Vagina (tissue), 2 donors: ENCODE results near the gene DENND2A. TPM values are rescaled to one million over a fixed set of nuclear protein-coding genes. Genes with fewer than 3 reads are reported as not detected.

ENCODE experiments used
- DNase-seq, 2 donors: peaks; one replicate each; pipeline ENCODE4 v3.0.0-alpha.2; 2017; ENCODE audit errors: extremely low spot score in 2 of 2
- H3K27ac ChIP-seq: fragments of 200-600 bp; sonication (generic); one replicate; pipeline ENCODE4 v1.5.1; 2019
- H3K27me3 ChIP-seq: fragments of 200-600 bp; sonication (generic); one replicate; pipeline ENCODE4 v1.5.1; 2019
- H3K36me3 ChIP-seq, 2 donors: fragments of 200-600 bp; sonication (generic); one replicate each; pipeline ENCODE4 v1.5.1; 2017 to 2019
- H3K4me1 ChIP-seq: fragments of 200-600 bp; sonication (generic); one replicate; pipeline ENCODE4 v1.5.1; 2019
- H3K4me3 ChIP-seq, 2 donors: fragments of 200-600 bp; sonication (generic); 1 replicate in 1 of 2; 2 replicates in 1 of 2; pipeline ENCODE4 v1.5.1; 2016 to 2019
- H3K9me3 ChIP-seq: fragments of 200-600 bp; sonication (generic); one replicate; pipeline ENCODE4 v1.5.1; 2019
- CTCF ChIP-seq, 3 experiments: fragments of 450-650 bp in 2 of 3; fragments of 200-600 bp in 1 of 3; sonication (generic) in 1 of 3; IDR thresholded peaks; one replicate each; pipeline ENCODE4 v1.5.1; 2017 to 2019; ENCODE audit warnings: antibody characterized with exemption in 3 of 3, mild to moderate bottlenecking in 2 of 3, moderate library complexity in 2 of 3
- POLR2A ChIP-seq, 2 donors: fragments of 450-650 bp; IDR thresholded peaks; one replicate each; pipeline ENCODE4 v1.6.1; 2017; ENCODE audit warnings: antibody characterized with exemption in 2 of 2, mild to moderate bottlenecking in 2 of 2, moderate library complexity in 2 of 2
- POLR2AphosphoS5 ChIP-seq, 2 donors: sonication (generic); formaldehyde crosslinking; IDR thresholded peaks; one replicate each; pipeline ENCODE4 v1.9.0; 2017; ENCODE audit warnings: antibody characterized with exemption in 2 of 2, mild to moderate bottlenecking in 2 of 2, low read depth in 1 of 2; ENCODE audit not compliant: insufficient read depth in 1 of 2
- intact Hi-C: fragments of 100-400 bp; cut with DNase I; formaldehyde crosslinking; loops from one replicate; pipeline ENCODE4 v1.15.1; 2023
- total RNA-seq: library from RNA; depleted of rRNA; stranded (reverse); fragments of >200 nt; gene quantifications from one replicate; pipeline ENCODE4 v1.2.3, GENCODE V29; 2016

DENND2A gene
- total RNA-seq, 1 donor from 2014 or later, result 17.4 TPM

GRCh38 chr7:140489026-140489359, 151.6 kb downstream of the DENND2A start:
- H3K4me3 ChIP-seq, result no peak overlapping the region
- H3K36me3 ChIP-seq, result no peaks in the 10 kb centered on the region
- H3K27me3 ChIP-seq, result no peaks in the 10 kb centered on the region
- no peak for DNase-seq
- no peak overlapping the region for H3K27ac ChIP-seq
- intact Hi-C loops, result loop anchor here (10.0 kb wide), 1 partner anchor 94 kb away; the partner anchor contains the start of gene SLC37A3
- H3K4me1 ChIP-seq, result peaks cover 7% of the 10 kb centered on the region
- TF ChIP-seq POLR2AphosphoS5 (IDR thresholded peaks at IDR 0.05; ENCODE audit: insufficient read depth in 1 of 2, low read depth in 1 of 2) (no peak), CTCF (IDR thresholded peaks at IDR 0.05) (no peak), POLR2A (IDR thresholded peaks at IDR 0.05) (no peak)
- H3K9me3 ChIP-seq, result no peaks in the 10 kb centered on the region

- Histone ChIP-seq H3K27ac (no peak overlapping the region), H3K4me3 (no peak overlapping the region), H3K9me3 (no peaks in the 10 kb centered on the region), H3K36me3 (no peaks in the 10 kb centered on the region), H3K27me3 (no peaks in the 10 kb centered on the region), H3K4me1 (peaks cover 7% of the 10 kb centered on the region)
- no peak for DNase-seq
- intact Hi-C loops, result loop anchor here (10.0 kb wide), 1 partner anchor 91 kb away; the partner anchor contains the start of gene SLC37A3
- no peak for TF ChIP-seq POLR2A (IDR thresholded peaks at IDR 0.05)
- no peak for TF ChIP-seq POLR2AphosphoS5 (IDR thresholded peaks at IDR 0.05; ENCODE audit: insufficient read depth in 1 of 2, low read depth in 1 of 2)
- no peak for TF ChIP-seq CTCF (IDR thresholded peaks at IDR 0.05)
Measured at GRCh38 chr7:140485500-140486265, 154.9 kb downstream of the DENND2A start.

- TF ChIP-seq POLR2A (IDR thresholded peaks at IDR 0.05) (no peak), CTCF (IDR thresholded peaks at IDR 0.05) (no peak), POLR2AphosphoS5 (IDR thresholded peaks at IDR 0.05; ENCODE audit: insufficient read depth in 1 of 2, low read depth in 1 of 2) (no peak)
- Histone ChIP-seq H3K9me3 (no peaks in the 10 kb centered on the region), H3K27ac (no peak overlapping the region), H3K27me3 (no peaks in the 10 kb centered on the region), H3K4me3 (no peak overlapping the region), H3K36me3 (no peaks in the 10 kb centered on the region), H3K4me1 (peaks cover 7% of the 10 kb centered on the region)
- DNase-seq, result no peak
- intact Hi-C loops, result loop anchor here (10.0 kb wide), 1 partner anchor 90 kb away; the partner anchor contains the start of gene SLC37A3
Measured at GRCh38 chr7:140484951-140485499, 155.6 kb downstream of the DENND2A start.

GRCh38 chr7:140484479-140484878, 156.1 kb downstream of the DENND2A start:
- no peaks in the 10 kb centered on the region for H3K36me3 ChIP-seq
- H3K4me3 ChIP-seq, result no peak overlapping the region
- no peak for TF ChIP-seq POLR2A (IDR thresholded peaks at IDR 0.05)
- no peak for TF ChIP-seq CTCF (IDR thresholded peaks at IDR 0.05)
- no peak for TF ChIP-seq POLR2AphosphoS5 (IDR thresholded peaks at IDR 0.05; ENCODE audit: insufficient read depth in 1 of 2, low read depth in 1 of 2)
- intact Hi-C loops, result loop anchor here (10.0 kb wide), 1 partner anchor 90 kb away; the partner anchor contains the start of gene SLC37A3
- no peak for DNase-seq
- H3K27ac ChIP-seq, result no peak overlapping the region
- H3K27me3 ChIP-seq, result no peaks in the 10 kb centered on the region
- H3K4me1 ChIP-seq, result peaks cover 7% of the 10 kb centered on the region
- H3K9me3 ChIP-seq, result no peaks in the 10 kb centered on the region

- Histone ChIP-seq H3K27ac (peak overlapping the region; percentile 94), H3K9me3 (no peaks in the 10 kb centered on the region), H3K36me3 (no peaks in the 10 kb centered on the region), H3K27me3 (no peaks in the 10 kb centered on the region), H3K4me3 (peak overlapping the region; percentile 98), H3K4me1 (peaks cover 24% of the 10 kb centered on the region)
- DNase-seq, result no peak
- intact Hi-C loops, result loop anchor here (2.0 to 10.0 kb wide), 2 partner anchors 31 to 85 kb away; partner anchors contain the start of gene SLC37A3
- TF ChIP-seq POLR2A (IDR thresholded peaks at IDR 0.05) (no peak), CTCF (IDR thresholded peaks at IDR 0.05) (no peak), POLR2AphosphoS5 (IDR thresholded peaks at IDR 0.05; ENCODE audit: insufficient read depth in 1 of 2, low read depth in 1 of 2) (no peak)
Measured at GRCh38 chr7:140479739-140480084, 160.9 kb downstream of the DENND2A start.
